Activated CD4-positive, alpha-beta T cell treated with anti-CD3 and anti-CD28 coated beads, Interleukin-2, Interleukin-4, amounts not matched to agents 100 ng/mL and 50 ng/mL, durations not matched to agents 16 hours and 8 hours (primary cell): Measurements from ENCODE around the gene PTPRK.

ENCODE experiments used
- DNase-seq: peaks from one replicate; pipeline ENCODE4 v3.0.0-alpha.2; 2020; ENCODE audit warnings: low spot score

Gene PTPRK

GRCh38 chr6:128282961-128283360 is 237.4 kb downstream of the PTPRK start:
- no peak for DNase-seq

- no peak for DNase-seq
Observed at GRCh38 chr6:128280960-128281359, 239.4 kb downstream of the PTPRK start.

GRCh38 chr6:128280066-128280465 is 240.3 kb downstream of the PTPRK start:
- DNase-seq = no peak

- DNase-seq = no peak
Observed at GRCh38 chr6:128278836-128279235, 241.6 kb downstream of the PTPRK start.

GRCh38 chr6:128277379-128277778 is 243.0 kb downstream of the PTPRK start:
- DNase-seq = no peak

- no peak for DNase-seq
Observed at GRCh38 chr6:128276311-128276710, 244.1 kb downstream of the PTPRK start.

- peak; percentile 9 for DNase-seq
Observed at GRCh38 chr6:128275681-128276080, 244.7 kb downstream of the PTPRK start.

- peak; percentile 55 for DNase-seq
Observed at GRCh38 chr6:128275030-128275429, 245.4 kb downstream of the PTPRK start.

GRCh38 chr6:128271527-128271926 is 248.9 kb downstream of the PTPRK start:
- no peak for DNase-seq

GRCh38 chr6:128271011-128271410 is 249.4 kb downstream of the PTPRK start:
- no peak for DNase-seq

GRCh38 chr6:128266946-128267345 is 253.5 kb downstream of the PTPRK start:
- no peak for DNase-seq

GRCh38 chr6:128265706-128266105 is 254.7 kb downstream of the PTPRK start:
- DNase-seq = no peak

- peak; percentile 4 for DNase-seq
Observed at GRCh38 chr6:128259730-128260685, 260.4 kb downstream of the PTPRK start.

- peak; percentile 29 for DNase-seq
Observed at GRCh38 chr6:128259029-128259724, 261.2 kb downstream of the PTPRK start.

- DNase-seq = no peak
Observed at GRCh38 chr6:128256095-128256494, 264.3 kb downstream of the PTPRK start.

- DNase-seq = no peak
Observed at GRCh38 chr6:128252341-128253176, 267.8 kb downstream of the PTPRK start.

GRCh38 chr6:128251445-128252340 is 268.7 kb downstream of the PTPRK start:
- DNase-seq = no peak

GRCh38 chr6:128250370-128251070 is 269.9 kb downstream of the PTPRK start:
- DNase-seq = no peak

- DNase-seq = no peak
Observed at GRCh38 chr6:128249429-128249828, 271.0 kb downstream of the PTPRK start.

- DNase-seq = no peak
Observed at GRCh38 chr6:128246472-128247260, 273.7 kb downstream of the PTPRK start.
